ENCODE measurements around the gene MRPS14.

Gene MRPS14

DNA sequence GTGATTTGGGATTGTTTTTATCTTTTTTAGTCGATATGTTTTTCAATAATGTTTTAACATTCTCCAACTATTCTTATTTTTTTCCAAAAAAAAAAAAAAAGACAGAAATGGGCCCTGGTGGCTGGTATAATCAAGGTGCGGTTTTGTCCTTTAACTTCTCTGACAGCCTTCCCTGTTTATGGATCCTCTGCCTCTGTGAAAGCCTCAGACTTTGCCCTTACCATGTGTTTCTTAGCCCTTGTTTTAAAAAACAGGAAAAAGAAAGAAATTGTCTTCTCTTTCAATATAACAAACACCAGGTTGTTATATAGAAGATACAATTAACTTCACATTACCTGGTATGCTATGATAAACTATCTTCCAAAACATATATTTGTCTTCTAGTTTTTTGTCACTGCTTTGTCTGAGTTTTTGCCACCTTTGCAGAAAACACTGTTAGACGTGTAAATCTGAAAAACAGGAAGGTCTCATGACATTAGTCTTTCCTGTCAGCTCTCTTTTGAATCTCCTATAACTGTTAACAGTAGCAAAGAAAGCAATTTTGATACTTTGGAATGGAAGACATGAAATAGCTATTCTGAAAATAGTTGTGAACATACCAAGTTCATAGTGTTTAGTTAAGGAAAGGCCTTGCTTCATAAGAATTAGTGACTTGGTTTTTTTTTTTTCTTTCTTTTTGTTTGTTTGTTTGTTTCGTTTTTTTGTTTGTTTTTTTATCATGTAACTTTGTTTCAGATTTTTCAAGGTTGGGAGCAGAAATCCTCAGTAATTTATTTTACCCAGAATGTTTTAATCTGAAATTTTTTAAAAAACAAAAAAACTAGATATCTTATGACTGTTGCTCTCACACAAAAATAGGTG, 55.1 kb downstream of the MRPS14 start:
- no peaks in the 10 kb centered on the region for H3K9me3 ChIP-seq (ENCODE audit: control insufficient read depth, low read length)
- no peak overlapping the region for H3K23ac ChIP-seq (ENCODE audit: low read length in 2 of 2)
- H3K79me1 ChIP-seq (replicated peaks; ENCODE audit: low read length, poor library complexity, severe bottlenecking): no peaks in the 10 kb centered on the region
- H4K91ac ChIP-seq (ENCODE audit: low read length): no peak overlapping the region
- no peak overlapping the region for H3K27ac ChIP-seq (ENCODE audit: low read length, poor library complexity, severe bottlenecking)
- H3K9ac ChIP-seq (ENCODE audit: low read length): no peak overlapping the region
- H2BK5ac ChIP-seq (ENCODE audit: low read depth, low read length, poor library complexity, severe bottlenecking): no peak overlapping the region
- WGBS: 86% methylated on average over 1 of the region's 4 CpGs
- no peak overlapping the region for H2AK5ac ChIP-seq (ENCODE audit: low read length, severe bottlenecking)
- peaks cover 0 to 3% of the 10 kb centered on the region in 2 experiments for H3K36me3 ChIP-seq (ENCODE audit: control insufficient read depth in 1 of 2, insufficient read depth in 2 of 2, low read depth in 1 of 2, low read length in 2 of 2)
- no peak overlapping the region for H3K4me3 ChIP-seq (ENCODE audit: insufficient read depth in 1 of 2, low read depth in 1 of 2, low read length in 2 of 2)
- no peak overlapping the region for H3K18ac ChIP-seq (ENCODE audit: low read depth in 1 of 2, low read length in 2 of 2)
- no peak overlapping the region for H4K8ac ChIP-seq (ENCODE audit: low read length)
- H3K4ac ChIP-seq (ENCODE audit: low read depth in 1 of 2, low read length in 2 of 2): no peak overlapping the region
- H2BK15ac ChIP-seq (ENCODE audit: low read depth, poor library complexity, severe bottlenecking): no peak overlapping the region
- H3K27me3 ChIP-seq (ENCODE audit: control insufficient read depth in 1 of 2, insufficient read depth in 1 of 2, low read length in 2 of 2): no peaks in the 10 kb centered on the region
- no peak overlapping the region for H2BK12ac ChIP-seq (ENCODE audit: low read length in 2 of 2)
- no peak overlapping the region for H2BK120ac ChIP-seq (ENCODE audit: low read depth, low read length)
- no peak overlapping the region for H3K14ac ChIP-seq (ENCODE audit: low read length in 2 of 2)
- H3K4me1 ChIP-seq (ENCODE audit: control insufficient read depth, insufficient read depth, low read depth, low read length): peaks cover 5% of the 10 kb centered on the region
- no peak for DNase-seq
- no peak overlapping the region for H3K4me2 ChIP-seq (ENCODE audit: low read length, poor library complexity, severe bottlenecking)
- no peak overlapping the region for H2AFZ ChIP-seq (ENCODE audit: low read depth, low read length)

DNA sequence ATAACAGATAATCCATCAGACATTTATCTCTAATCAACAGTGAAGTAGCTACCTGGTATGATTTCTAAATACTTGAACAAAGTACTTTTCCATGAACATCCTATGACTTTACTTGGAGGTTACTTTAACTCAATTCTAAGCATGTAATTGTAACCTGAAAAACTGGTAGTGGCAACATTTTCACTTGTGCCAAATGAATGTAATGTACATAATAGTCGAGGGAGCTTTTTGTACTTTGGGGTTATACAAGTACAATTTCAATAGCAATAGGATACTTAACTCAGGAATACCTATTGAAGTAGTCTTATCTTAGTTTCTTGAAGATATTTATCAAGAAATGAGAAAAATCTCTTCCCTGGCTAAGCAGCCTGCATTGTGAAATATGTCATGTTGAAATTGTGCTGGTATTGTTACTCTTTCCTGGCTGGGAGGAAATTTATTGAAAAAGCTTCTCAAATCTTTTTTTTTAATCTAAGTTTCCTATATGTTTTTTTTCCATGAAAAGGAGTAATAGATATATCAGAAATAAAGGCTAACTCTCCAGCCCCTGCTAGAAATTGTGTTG, 57.1 kb downstream of the MRPS14 start:
- WGBS: no CpG with 5 or more reads among the region's 1 CpG
- DNase-seq: no peak
- Histone ChIP-seq H3K79me1 (replicated peaks; ENCODE audit: low read length, poor library complexity, severe bottlenecking) (no peaks in the 10 kb centered on the region), H2BK120ac (ENCODE audit: low read depth, low read length) (no peak overlapping the region), H2AK5ac (ENCODE audit: low read length, severe bottlenecking) (no peak overlapping the region), H3K27me3 (ENCODE audit: control insufficient read depth in 1 of 2, insufficient read depth in 1 of 2, low read length in 2 of 2) (no peaks in the 10 kb centered on the region), H3K14ac (ENCODE audit: low read length in 2 of 2) (no peak overlapping the region), H3K4me2 (ENCODE audit: low read length, poor library complexity, severe bottlenecking) (no peak overlapping the region), H2BK15ac (ENCODE audit: low read depth, poor library complexity, severe bottlenecking) (no peak overlapping the region), H3K36me3 (ENCODE audit: control insufficient read depth in 1 of 2, insufficient read depth in 2 of 2, low read depth in 1 of 2, low read length in 2 of 2) (peaks cover 0 to 3% of the 10 kb centered on the region in 2 experiments), H3K4me1 (ENCODE audit: control insufficient read depth, insufficient read depth, low read depth, low read length) (peaks cover 5% of the 10 kb centered on the region), H4K91ac (ENCODE audit: low read length) (no peak overlapping the region), H3K27ac (ENCODE audit: low read length, poor library complexity, severe bottlenecking) (no peak overlapping the region), H3K23ac (ENCODE audit: low read length in 2 of 2) (no peak overlapping the region), H2AFZ (ENCODE audit: low read depth, low read length) (no peak overlapping the region), H2BK5ac (ENCODE audit: low read depth, low read length, poor library complexity, severe bottlenecking) (no peak overlapping the region), H3K9me3 (ENCODE audit: control insufficient read depth, low read length) (no peaks in the 10 kb centered on the region), H3K4ac (ENCODE audit: low read depth in 1 of 2, low read length in 2 of 2) (no peak overlapping the region), H3K18ac (ENCODE audit: low read depth in 1 of 2, low read length in 2 of 2) (no peak overlapping the region), H4K8ac (ENCODE audit: low read length) (no peak overlapping the region), H3K4me3 (ENCODE audit: insufficient read depth in 1 of 2, low read depth in 1 of 2, low read length in 2 of 2) (no peak overlapping the region), H2BK12ac (ENCODE audit: low read length in 2 of 2) (no peak overlapping the region), H3K9ac (ENCODE audit: low read length) (no peak overlapping the region)

DNA sequence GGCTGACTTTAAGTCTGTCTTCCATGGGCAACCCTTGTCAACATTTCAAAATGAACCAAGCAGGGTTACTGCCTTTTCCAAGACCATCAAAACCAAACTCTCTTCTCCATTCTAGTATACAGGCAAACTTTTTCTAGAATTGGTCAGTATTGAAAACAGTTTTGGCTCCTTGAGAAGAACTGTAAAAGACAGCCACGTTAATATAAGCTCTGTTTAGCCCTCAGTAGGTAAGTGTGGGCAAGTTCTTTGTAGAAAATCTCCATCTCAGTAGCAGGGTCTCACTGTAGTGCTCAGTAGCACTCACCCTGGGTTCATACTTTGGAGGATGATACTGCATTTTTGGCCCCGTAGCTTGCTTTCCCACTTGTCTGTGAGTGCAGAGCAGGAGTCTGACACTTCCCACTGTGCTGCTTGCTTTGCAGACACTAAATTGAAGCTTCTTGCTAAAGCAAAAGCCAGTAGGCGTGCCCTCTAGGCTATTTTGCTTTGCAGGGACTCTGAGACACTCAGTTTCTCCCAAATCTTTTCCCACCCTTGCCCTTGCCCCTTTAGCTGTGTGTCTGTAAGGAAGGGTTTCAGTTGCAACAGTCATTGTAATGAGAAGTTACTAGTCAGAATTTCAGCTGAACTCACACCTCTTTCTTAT, 57.7 kb downstream of the MRPS14 start:
- Histone ChIP-seq H3K4me1 (ENCODE audit: control insufficient read depth, insufficient read depth, low read depth, low read length) (peaks cover 5% of the 10 kb centered on the region), H2BK120ac (ENCODE audit: low read depth, low read length) (no peak overlapping the region), H3K27me3 (ENCODE audit: control insufficient read depth in 1 of 2, insufficient read depth in 1 of 2, low read length in 2 of 2) (no peaks in the 10 kb centered on the region), H2BK15ac (ENCODE audit: low read depth, poor library complexity, severe bottlenecking) (no peak overlapping the region), H4K91ac (ENCODE audit: low read length) (no peak overlapping the region), H4K8ac (ENCODE audit: low read length) (no peak overlapping the region), H3K4ac (ENCODE audit: low read depth in 1 of 2, low read length in 2 of 2) (no peak overlapping the region), H3K9me3 (ENCODE audit: control insufficient read depth, low read length) (no peaks in the 10 kb centered on the region), H3K9ac (ENCODE audit: low read length) (no peak overlapping the region), H3K27ac (ENCODE audit: low read length, poor library complexity, severe bottlenecking) (no peak overlapping the region), H2BK5ac (ENCODE audit: low read depth, low read length, poor library complexity, severe bottlenecking) (no peak overlapping the region), H3K23ac (ENCODE audit: low read length in 2 of 2) (no peak overlapping the region), H3K4me2 (ENCODE audit: low read length, poor library complexity, severe bottlenecking) (no peak overlapping the region), H3K36me3 (ENCODE audit: control insufficient read depth in 1 of 2, insufficient read depth in 2 of 2, low read depth in 1 of 2, low read length in 2 of 2) (peaks cover 0 to 3% of the 10 kb centered on the region in 2 experiments), H2AK5ac (ENCODE audit: low read length, severe bottlenecking) (no peak overlapping the region), H3K79me1 (replicated peaks; ENCODE audit: low read length, poor library complexity, severe bottlenecking) (no peaks in the 10 kb centered on the region), H2BK12ac (ENCODE audit: low read length in 2 of 2) (peak overlapping the region in 1 of 2 experiments; percentile 6), H3K4me3 (ENCODE audit: insufficient read depth in 1 of 2, low read depth in 1 of 2, low read length in 2 of 2) (no peak overlapping the region), H2AFZ (ENCODE audit: low read depth, low read length) (no peak overlapping the region), H3K18ac (ENCODE audit: low read depth in 1 of 2, low read length in 2 of 2) (no peak overlapping the region), H3K14ac (ENCODE audit: low read length in 2 of 2) (no peak overlapping the region)
- no peak for DNase-seq
- 53% methylated on average over 2 of the region's 3 CpGs for WGBS

DNA sequence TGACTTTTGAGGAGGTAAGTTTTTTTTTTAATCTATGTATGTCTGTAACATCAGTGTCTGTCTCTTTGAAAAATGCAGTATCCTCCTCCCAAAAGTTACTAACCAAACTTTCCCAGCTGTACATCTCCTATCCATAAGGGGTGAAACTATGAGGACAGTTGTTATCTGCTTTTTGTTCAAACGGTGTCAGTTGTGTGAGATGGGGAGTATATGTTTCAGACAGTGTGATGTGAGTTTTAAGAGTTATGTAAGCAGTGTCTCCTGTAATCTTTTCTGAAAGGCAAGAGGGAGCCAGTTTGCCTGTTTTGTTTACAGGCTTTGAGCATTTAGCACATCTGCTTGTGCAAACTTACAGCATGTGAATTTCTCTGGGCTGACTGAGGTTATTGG, 58.3 kb downstream of the MRPS14 start:
- DNase-seq: peak; percentile 66
- H3K18ac ChIP-seq (ENCODE audit: low read depth in 1 of 2, low read length in 2 of 2): no peak overlapping the region
- H3K23ac ChIP-seq (ENCODE audit: low read length in 2 of 2): no peak overlapping the region
- H3K79me1 ChIP-seq (replicated peaks; ENCODE audit: low read length, poor library complexity, severe bottlenecking): no peaks in the 10 kb centered on the region
- H4K8ac ChIP-seq (ENCODE audit: low read length): no peak overlapping the region
- H3K36me3 ChIP-seq (ENCODE audit: control insufficient read depth in 1 of 2, insufficient read depth in 2 of 2, low read depth in 1 of 2, low read length in 2 of 2): peaks cover 0 to 3% of the 10 kb centered on the region in 2 experiments
- no peak overlapping the region for H3K14ac ChIP-seq (ENCODE audit: low read length in 2 of 2)
- H2BK5ac ChIP-seq (ENCODE audit: low read depth, low read length, poor library complexity, severe bottlenecking): no peak overlapping the region
- no peak overlapping the region for H3K4ac ChIP-seq (ENCODE audit: low read depth in 1 of 2, low read length in 2 of 2)
- H2BK120ac ChIP-seq (ENCODE audit: low read depth, low read length): no peak overlapping the region
- no peak overlapping the region for H3K27ac ChIP-seq (ENCODE audit: low read length, poor library complexity, severe bottlenecking)
- no peak overlapping the region for H3K9ac ChIP-seq (ENCODE audit: low read length)
- no peak overlapping the region for H3K4me2 ChIP-seq (ENCODE audit: low read length, poor library complexity, severe bottlenecking)
- 14% methylated on average over 1 of the region's 1 CpG for WGBS
- H2AK5ac ChIP-seq (ENCODE audit: low read length, severe bottlenecking): no peak overlapping the region
- no peak overlapping the region for H2BK15ac ChIP-seq (ENCODE audit: low read depth, poor library complexity, severe bottlenecking)
- no peak overlapping the region for H3K4me3 ChIP-seq (ENCODE audit: insufficient read depth in 1 of 2, low read depth in 1 of 2, low read length in 2 of 2)
- H3K27me3 ChIP-seq (ENCODE audit: control insufficient read depth in 1 of 2, insufficient read depth in 1 of 2, low read length in 2 of 2): no peaks in the 10 kb centered on the region
- H2BK12ac ChIP-seq (ENCODE audit: low read length in 2 of 2): no peak overlapping the region
- no peak overlapping the region for H4K91ac ChIP-seq (ENCODE audit: low read length)
- peaks cover 5% of the 10 kb centered on the region for H3K4me1 ChIP-seq (ENCODE audit: control insufficient read depth, insufficient read depth, low read depth, low read length)
- H2AFZ ChIP-seq (ENCODE audit: low read depth, low read length): no peak overlapping the region
- H3K9me3 ChIP-seq (ENCODE audit: control insufficient read depth, low read length): no peaks in the 10 kb centered on the region

Measured in mesenchymal stem cell (in vitro differentiated cells and primary cell).